Gastrocnemius medialis (tissue), 4 donors: ENCODE measurements around the gene PTPN20.

Experiments used
- CTCF ChIP-seq, 5 experiments: fragments of 450-650 bp in 3 of 5; fragments of 200-600 bp in 2 of 5; sonication (generic) in 2 of 5; IDR thresholded peaks in 4 of 5; conservative IDR thresholded peaks in 1 of 5; 1 replicate in 4 of 5; 2 replicates in 1 of 5; pipeline ENCODE4 v1.5.1; 2016 to 2019; ENCODE audit warnings: antibody characterized with exemption in 5 of 5, mild to moderate bottlenecking in 3 of 5, moderate library complexity in 3 of 5
- POLR2A ChIP-seq, 2 donors: fragments of 450-650 bp; IDR thresholded peaks; one replicate each; pipeline ENCODE4 v1.6.1; 2017; ENCODE audit warnings: antibody characterized with exemption in 2 of 2, mild to moderate bottlenecking in 2 of 2, moderate library complexity in 2 of 2

GRCh38 chr10:47043928-47044538 is 132.8 kb downstream of the PTPN20 start:
- TF ChIP-seq CTCF (IDR thresholded peaks at IDR 0.05 in 4 of 5, conservative IDR thresholded peaks at IDR 0.05 in 1 of 5) = no peak
- TF ChIP-seq POLR2A (IDR thresholded peaks at IDR 0.05) = no peak
